Activated CD8-positive, alpha-beta memory T cell treated with anti-CD3 and anti-CD28 coated beads, Interleukin-2, amount 10 ng/mL, durations not matched to agents 7 days and 5 days (primary cell): ENCODE data around the gene PM20D2. TPM values are rescaled to one million over a fixed set of nuclear protein-coding genes. Genes with fewer than 3 reads are reported as not detected.

Experiments used
- ATAC-seq: fragments of 150-1000 bp; cut with Tn5 transposase; one replicate; pipeline ENCODE4 v1.10.0; 2021; ENCODE audit warnings: moderate library complexity
- CTCF ChIA-PET: fragments of 350-600 bp; sonication (Branson Sonifier 250); formaldehyde crosslinking; loops from one replicate; lab custom pipeline; 2021; ENCODE audit warnings: antibody characterized with exemption; lab: Charles Lee
- DNase-seq: peaks from one replicate; pipeline ENCODE4 v3.0.0-alpha.2; 2020
- H3K27ac Mint-ChIP-seq: one replicate; pipeline ENCODE4 v1.8.0; 2021; ENCODE audit warnings: mild to moderate bottlenecking, mixed read lengths
- H3K27me3 Mint-ChIP-seq: one replicate; pipeline ENCODE4 v1.8.0; 2021; ENCODE audit warnings: mixed read lengths
- H3K36me3 Mint-ChIP-seq: one replicate; pipeline ENCODE4 v1.8.0; 2021; ENCODE audit warnings: mild to moderate bottlenecking, mixed read lengths
- H3K4me1 Mint-ChIP-seq: one replicate; pipeline ENCODE4 v1.8.0; 2021; ENCODE audit warnings: mixed read lengths
- H3K4me3 Mint-ChIP-seq: one replicate; pipeline ENCODE4 v1.8.0; 2021; ENCODE audit warnings: mild to moderate bottlenecking, moderate library complexity, mixed read lengths
- H3K9me3 Mint-ChIP-seq: one replicate; pipeline ENCODE4 v1.8.0; 2022; ENCODE audit warnings: low read depth, mixed read lengths
- total RNA-seq, 2 experiments: library from RNA; stranded (reverse); gene quantifications; one replicate each; pipeline ENCODE4 v1.2.3, GENCODE V29; 2021

The PM20D2 gene
- total RNA-seq, 2 experiments from 2014 or later, result 13.1 to 16.6 TPM

DNA sequence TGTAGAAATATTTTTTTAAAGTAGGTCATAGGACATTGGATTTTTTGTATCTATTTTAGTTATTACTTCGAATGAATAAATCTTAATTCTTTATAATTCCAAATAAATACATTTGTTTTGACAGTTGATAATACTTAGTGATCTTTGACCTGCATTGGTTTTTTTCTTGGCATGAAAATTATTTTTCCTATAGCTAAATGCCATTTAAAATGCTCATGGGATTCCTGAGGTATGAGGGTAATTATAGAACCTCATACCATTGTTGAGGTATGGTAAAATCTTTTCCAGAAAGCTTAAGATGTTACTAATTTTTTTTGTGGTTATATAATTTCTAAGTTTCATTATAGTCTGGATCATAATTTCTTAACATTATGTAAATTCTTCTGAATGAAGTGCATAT, 8.3 kb downstream of the PM20D2 start:
- Mint-ChIP-seq H3K36me3 (peaks cover 31% of the 10 kb centered on the region), H3K4me3 (no peak overlapping the region)

DNA sequence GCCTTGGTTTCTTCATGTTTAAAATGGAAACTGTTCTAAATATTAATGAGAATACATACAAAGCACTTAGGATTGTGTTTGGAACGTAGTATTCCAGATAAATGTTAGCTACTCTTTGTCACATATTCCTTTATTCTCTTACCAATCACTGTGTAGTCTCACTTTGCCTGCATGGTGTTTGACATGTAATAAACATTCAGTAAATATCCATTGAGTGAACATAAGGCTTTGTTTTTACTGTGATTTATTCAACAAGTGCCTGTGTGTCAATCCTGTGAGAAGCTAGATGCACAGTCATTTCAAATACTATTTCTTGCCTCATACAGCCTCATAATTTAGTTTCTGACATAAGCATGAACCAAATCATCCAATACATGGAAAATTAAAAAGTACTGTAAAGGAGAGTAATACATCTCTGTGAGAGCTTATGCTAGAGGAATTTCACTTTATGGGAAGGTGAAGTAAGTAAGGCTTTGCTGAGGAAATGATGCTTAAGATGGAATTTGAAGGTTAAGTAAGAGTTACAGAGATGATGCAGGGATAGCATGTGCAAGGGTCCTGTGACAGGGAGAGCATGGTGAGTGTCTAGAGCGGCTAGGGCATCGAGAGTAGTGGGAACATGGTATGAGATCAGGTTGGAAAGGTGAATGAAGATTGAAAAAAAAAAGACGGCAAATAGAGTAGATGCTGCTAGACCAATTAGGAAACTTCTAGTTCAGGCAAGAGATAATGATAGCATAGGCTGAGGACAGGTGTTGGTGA, 14.7 kb downstream of the PM20D2 start:
- Mint-ChIP-seq H3K27ac (no peak overlapping the region), H3K27me3 (no peaks in the 10 kb centered on the region), H3K36me3 (peaks cover 27% of the 10 kb centered on the region), H3K4me3 (no peak overlapping the region), H3K4me1 (no peaks in the 10 kb centered on the region), H3K9me3 (no peaks in the 10 kb centered on the region)
- ATAC-seq (no peak), DNase-seq (no peak)
- CTCF ChIA-PET, result no interaction called here

More for the DNA sequence above, 8.3 kb downstream of the PM20D2 start:
- Mint-ChIP-seq H3K4me1 (peaks cover 6% of the 10 kb centered on the region), H3K27me3 (no peaks in the 10 kb centered on the region), H3K27ac (no peak overlapping the region), H3K9me3 (no peaks in the 10 kb centered on the region)
- CTCF ChIA-PET, result no interaction called here
- ATAC-seq, result no peak
- no peak for DNase-seq

DNA sequence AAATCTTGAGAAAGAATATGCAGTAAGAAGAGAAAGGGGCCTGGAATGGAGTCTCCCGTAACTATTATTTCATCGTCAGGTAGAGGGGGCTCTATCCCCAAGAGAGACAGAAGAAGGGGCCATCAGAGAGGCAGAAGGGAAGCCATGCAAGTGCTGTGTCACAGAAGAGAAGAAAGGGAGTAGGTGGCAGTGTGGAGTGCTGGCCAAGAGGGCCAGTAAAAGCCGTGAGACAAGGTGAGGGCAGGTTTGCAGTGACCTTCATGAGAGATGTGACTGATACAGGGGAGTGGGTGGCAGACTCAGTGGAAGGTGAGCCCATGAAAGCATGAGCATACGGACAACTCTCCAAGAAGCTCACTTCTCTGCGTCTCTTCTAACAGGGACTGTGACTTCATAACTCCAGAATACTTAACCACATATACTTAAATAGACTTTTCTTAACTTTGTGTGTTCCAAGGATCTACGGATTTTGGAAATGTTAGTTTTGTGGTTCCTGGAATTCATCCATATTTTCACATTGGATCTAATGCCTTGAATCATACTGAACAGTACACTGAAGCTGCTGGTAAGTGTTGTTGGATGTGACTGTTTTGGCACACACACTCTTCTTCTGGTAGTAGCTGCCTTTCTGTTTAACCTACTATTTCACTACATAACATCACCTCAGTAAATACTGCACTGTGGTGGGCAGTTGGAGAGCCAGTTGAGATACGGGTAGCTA, 15.6 kb downstream of the PM20D2 start:
- no peaks in the 10 kb centered on the region for H3K9me3 Mint-ChIP-seq
- DNase-seq (no peak), ATAC-seq (no peak)
- H3K4me1 Mint-ChIP-seq, result no peaks in the 10 kb centered on the region
- H3K4me3 Mint-ChIP-seq, result no peak overlapping the region
- peaks cover 25% of the 10 kb centered on the region for H3K36me3 Mint-ChIP-seq
- CTCF ChIA-PET, result no interaction called here
- no peak overlapping the region for H3K27ac Mint-ChIP-seq
- H3K27me3 Mint-ChIP-seq, result no peaks in the 10 kb centered on the region

DNA sequence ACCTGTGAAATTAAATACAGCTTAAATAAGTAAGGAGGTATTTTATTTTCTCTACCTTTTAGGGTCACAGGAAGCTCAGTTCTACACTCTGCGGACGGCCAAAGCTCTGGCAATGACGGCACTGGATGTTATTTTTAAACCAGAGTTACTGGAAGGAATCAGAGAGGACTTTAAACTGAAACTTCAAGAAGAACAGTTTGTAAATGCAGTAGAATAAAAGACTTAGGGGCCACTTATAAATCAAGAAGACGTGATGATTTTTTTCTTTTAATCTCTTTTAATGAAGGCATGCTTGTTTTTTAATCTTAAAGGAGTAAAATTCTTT, 16.2 kb downstream of the PM20D2 start:
- CTCF ChIA-PET, result no interaction called here
- H3K4me1 Mint-ChIP-seq, result no peaks in the 10 kb centered on the region
- no peak overlapping the region for H3K4me3 Mint-ChIP-seq
- H3K9me3 Mint-ChIP-seq, result no peaks in the 10 kb centered on the region
- H3K36me3 Mint-ChIP-seq, result peaks cover 24% of the 10 kb centered on the region
- H3K27ac Mint-ChIP-seq, result no peak overlapping the region
- H3K27me3 Mint-ChIP-seq, result no peaks in the 10 kb centered on the region
- ATAC-seq (no peak), DNase-seq (no peak)

DNA sequence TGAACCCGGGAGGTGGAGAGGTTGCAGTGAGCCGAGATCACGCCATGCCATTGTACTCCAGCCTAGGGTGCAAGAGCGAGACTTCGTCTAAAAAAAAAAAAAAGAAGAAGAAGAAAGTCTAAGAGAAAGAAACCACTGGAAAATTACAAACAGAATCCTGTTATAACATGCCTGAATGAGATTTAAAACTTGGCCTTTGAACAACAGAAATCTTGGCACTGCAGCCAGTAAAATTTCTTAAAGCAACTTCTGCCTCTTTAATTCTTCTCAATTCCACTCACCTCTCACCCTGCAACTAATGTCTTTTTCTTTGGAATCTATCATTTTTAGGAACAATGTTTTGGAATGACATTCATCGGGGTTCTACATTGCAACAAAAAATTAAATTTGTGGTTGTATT, 26.3 kb downstream of the PM20D2 start:
- no peaks in the 10 kb centered on the region for H3K27me3 Mint-ChIP-seq
- H3K4me3 Mint-ChIP-seq, result no peak overlapping the region
- ATAC-seq (no peak), DNase-seq (no peak)
- H3K27ac Mint-ChIP-seq, result no peak overlapping the region
- no peaks in the 10 kb centered on the region for H3K9me3 Mint-ChIP-seq
- no peaks in the 10 kb centered on the region for H3K36me3 Mint-ChIP-seq
- CTCF ChIA-PET, result no interaction called here
- no peaks in the 10 kb centered on the region for H3K4me1 Mint-ChIP-seq

DNA sequence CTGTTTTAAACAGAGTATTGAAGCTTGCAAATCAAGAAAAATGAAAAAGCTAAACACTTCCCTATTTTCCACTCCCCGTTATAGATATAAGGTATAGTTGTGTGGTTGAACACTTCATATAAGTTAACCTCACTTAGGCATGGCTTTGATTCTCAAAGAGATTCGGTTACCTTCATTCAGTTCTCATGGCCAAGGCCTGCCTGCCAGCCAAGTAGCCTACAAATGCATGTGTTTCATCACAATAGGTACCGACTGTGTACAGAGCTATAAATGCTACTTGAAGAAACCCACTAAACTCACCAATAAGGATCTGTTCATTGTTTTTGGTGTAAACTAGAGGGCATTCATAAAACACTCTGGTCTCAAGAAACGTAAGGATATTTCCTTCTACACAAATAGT, 27.8 kb downstream of the PM20D2 start:
- CTCF ChIA-PET, result no interaction called here
- Mint-ChIP-seq H3K4me1 (no peaks in the 10 kb centered on the region), H3K27me3 (peaks cover 5% of the 10 kb centered on the region), H3K4me3 (no peak overlapping the region), H3K27ac (no peak overlapping the region), H3K36me3 (no peaks in the 10 kb centered on the region), H3K9me3 (no peaks in the 10 kb centered on the region)
- DNase-seq (no peak), ATAC-seq (no peak)

DNA sequence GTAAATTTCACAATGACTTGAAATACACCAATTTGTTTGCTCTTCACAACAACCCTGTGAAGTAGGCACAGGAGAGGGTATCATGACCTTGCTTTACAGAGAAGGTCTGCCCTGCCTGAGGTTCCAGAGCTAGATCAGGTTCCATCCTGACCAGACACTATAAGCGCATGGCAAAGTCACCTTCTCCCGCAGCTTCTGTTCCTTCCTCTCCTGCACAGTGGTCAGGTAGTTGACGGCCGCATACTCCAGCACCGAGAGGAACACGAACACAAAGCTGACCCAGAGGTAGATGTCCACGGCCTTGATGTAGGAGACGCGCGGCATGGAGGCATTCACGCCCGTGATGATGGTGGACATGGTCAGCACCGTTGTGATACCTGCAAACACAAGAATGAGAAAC, 34.3 kb downstream of the PM20D2 start:
- no peaks in the 10 kb centered on the region for H3K36me3 Mint-ChIP-seq
- no peak overlapping the region for H3K4me3 Mint-ChIP-seq
- no peaks in the 10 kb centered on the region for H3K9me3 Mint-ChIP-seq
- no peaks in the 10 kb centered on the region for H3K4me1 Mint-ChIP-seq
- CTCF ChIA-PET, result interaction anchor here (2.1 kb wide), 1 partner anchor 10 kb away, joined by 7 read pairs; no protein-coding TSS in a partner anchor
- no peak for ATAC-seq
- peaks cover 14% of the 10 kb centered on the region for H3K27me3 Mint-ChIP-seq
- no peak overlapping the region for H3K27ac Mint-ChIP-seq
- DNase-seq, result no peak

DNA sequence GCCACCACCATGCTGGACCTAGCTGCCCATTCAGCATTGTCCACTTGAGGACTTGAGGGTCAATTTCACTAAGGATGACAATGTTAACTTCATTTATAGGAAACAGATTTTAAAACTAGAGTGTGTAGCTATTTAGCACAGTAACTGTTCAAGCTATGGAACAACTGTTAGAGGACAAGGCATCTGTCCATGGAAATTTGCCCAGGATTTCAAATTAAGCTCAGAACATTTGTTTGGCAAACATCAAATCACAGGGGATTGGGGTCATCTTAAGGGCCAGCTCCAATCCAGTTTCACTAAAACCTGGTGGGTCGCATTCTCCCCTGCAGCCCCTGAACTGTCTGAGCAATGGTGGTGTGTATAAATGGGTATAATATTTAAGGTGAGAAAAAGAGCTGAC, 35.1 kb downstream of the PM20D2 start:
- Mint-ChIP-seq H3K27ac (no peak overlapping the region), H3K9me3 (no peaks in the 10 kb centered on the region), H3K36me3 (no peaks in the 10 kb centered on the region), H3K4me1 (no peaks in the 10 kb centered on the region), H3K4me3 (no peak overlapping the region), H3K27me3 (peaks cover 14% of the 10 kb centered on the region)
- DNase-seq (no peak), ATAC-seq (no peak)
- CTCF ChIA-PET, result interaction anchor here (1.4 to 2.1 kb wide), 2 partner anchors 11 to 198 kb away, joined by 4 to 7 read pairs; no protein-coding TSS in a partner anchor

DNA sequence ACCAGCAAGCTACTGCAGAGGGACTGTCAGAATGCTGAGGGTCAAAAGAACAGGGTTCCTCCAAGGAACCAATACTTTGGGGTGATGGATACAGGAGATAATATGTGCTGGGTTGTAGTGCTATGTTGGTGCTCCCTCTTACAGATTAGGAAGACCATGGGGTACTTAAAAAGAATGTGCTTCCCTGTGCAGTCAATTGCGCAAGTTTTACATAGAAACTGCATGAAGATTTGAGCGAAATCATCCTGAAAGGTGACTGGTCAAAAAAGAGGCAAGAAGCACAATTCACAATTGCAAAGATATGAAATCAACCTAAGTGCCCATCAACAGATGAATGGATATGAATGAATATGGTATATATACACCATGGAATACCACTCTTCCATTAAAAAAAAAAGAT, 37.4 kb downstream of the PM20D2 start:
- Mint-ChIP-seq H3K36me3 (no peaks in the 10 kb centered on the region), H3K9me3 (no peaks in the 10 kb centered on the region), H3K27ac (no peak overlapping the region), H3K4me1 (no peaks in the 10 kb centered on the region), H3K27me3 (peaks cover 12% of the 10 kb centered on the region), H3K4me3 (no peak overlapping the region)
- DNase-seq, result no peak
- no peak for ATAC-seq
- CTCF ChIA-PET, result no interaction called here

DNA sequence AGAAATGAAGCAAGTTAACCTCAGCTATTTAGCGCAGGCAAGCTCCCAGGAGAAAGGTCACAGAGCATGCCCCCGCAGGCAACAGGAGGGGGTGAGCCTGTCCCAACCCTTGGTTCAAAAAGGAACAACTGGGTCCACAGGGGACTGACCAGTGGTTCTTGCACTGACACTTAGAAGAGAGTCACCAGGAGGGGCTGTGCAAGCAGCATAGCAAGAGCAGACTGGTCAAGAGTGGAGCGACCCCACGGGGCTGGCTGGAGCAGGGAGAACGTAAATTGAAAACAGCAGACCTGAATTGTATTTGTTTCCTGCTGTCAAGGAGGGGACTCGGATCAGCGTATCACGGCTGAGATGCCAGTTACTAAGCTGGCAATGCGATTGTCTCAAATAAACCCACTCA, 38.5 kb downstream of the PM20D2 start:
- Mint-ChIP-seq H3K27ac (no peak overlapping the region), H3K36me3 (no peaks in the 10 kb centered on the region), H3K4me1 (no peaks in the 10 kb centered on the region), H3K9me3 (no peaks in the 10 kb centered on the region), H3K27me3 (peaks cover 10% of the 10 kb centered on the region), H3K4me3 (no peak overlapping the region)
- CTCF ChIA-PET, result no interaction called here
- ATAC-seq (no peak), DNase-seq (no peak)

DNA sequence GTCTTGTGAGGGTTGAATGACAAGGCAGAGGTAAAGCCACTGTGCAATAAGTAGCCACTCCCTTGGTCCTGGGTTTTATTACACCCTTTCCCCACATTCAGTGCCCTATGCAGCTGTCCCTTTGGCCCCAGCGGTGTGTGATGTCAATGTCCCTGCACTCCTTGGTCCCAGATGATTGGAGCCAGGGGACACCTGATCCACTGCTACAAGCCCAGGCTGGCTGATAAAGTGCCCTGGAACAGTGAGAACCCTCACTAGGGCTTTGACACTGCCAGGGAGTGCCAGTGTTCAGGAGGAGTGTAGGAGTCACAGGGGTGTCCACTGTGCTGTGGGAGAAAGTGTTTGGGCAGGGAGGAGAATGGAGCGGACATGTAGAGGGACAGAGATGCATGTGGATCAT, 40.9 kb downstream of the PM20D2 start:
- Mint-ChIP-seq H3K27me3 (peaks cover 7% of the 10 kb centered on the region), H3K4me3 (no peak overlapping the region), H3K27ac (no peak overlapping the region), H3K4me1 (no peaks in the 10 kb centered on the region), H3K36me3 (no peaks in the 10 kb centered on the region), H3K9me3 (no peaks in the 10 kb centered on the region)
- ATAC-seq (no peak), DNase-seq (no peak)
- CTCF ChIA-PET, result no interaction called here

DNA sequence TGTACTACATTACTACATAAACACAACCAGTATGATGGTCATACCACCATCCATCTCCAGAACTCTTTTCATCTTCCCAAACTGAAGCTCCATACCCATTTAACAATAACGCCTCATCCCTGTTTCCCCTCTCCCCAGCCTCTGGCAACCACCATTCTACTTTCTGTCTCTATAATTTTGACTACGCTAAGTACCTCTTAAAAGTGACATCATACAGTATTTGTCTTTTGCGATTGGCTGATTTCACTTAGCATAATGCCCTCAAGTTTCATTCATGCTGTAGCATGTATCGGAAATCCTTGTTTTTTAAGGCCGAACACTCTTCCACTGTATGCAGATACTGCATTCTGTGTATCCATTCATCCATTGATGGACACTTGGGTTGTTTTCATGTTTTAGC, 41.6 kb downstream of the PM20D2 start:
- ATAC-seq, result no peak
- DNase-seq, result no peak
- H3K27ac Mint-ChIP-seq, result no peak overlapping the region
- no peak overlapping the region for H3K4me3 Mint-ChIP-seq
- CTCF ChIA-PET, result no interaction called here
- no peaks in the 10 kb centered on the region for H3K4me1 Mint-ChIP-seq
- peaks cover 6% of the 10 kb centered on the region for H3K27me3 Mint-ChIP-seq
- H3K9me3 Mint-ChIP-seq, result no peaks in the 10 kb centered on the region
- H3K36me3 Mint-ChIP-seq, result no peaks in the 10 kb centered on the region

DNA sequence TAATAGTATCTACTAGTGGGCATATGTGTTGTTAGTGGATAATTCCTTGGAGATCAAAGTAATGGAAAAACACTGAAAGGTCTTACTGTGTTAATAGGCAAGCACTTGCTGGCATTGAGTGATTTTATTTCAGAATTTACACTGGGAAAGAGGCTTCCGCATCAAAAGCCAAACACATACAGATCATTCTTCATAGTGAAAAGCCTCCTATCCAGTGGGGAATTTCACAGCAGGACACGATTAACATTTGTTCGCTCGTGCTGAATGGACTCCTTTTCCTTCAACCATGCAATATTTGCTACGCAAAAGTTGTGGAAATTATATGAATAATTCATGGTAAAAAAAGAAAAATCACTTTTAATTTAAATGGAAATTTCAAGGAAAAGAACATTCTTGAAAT, 44.9 kb downstream of the PM20D2 start:
- H3K27ac Mint-ChIP-seq, result no peak overlapping the region
- no peak overlapping the region for H3K4me3 Mint-ChIP-seq
- peaks cover 5% of the 10 kb centered on the region for H3K36me3 Mint-ChIP-seq
- no peaks in the 10 kb centered on the region for H3K4me1 Mint-ChIP-seq
- peaks cover 8% of the 10 kb centered on the region for H3K9me3 Mint-ChIP-seq
- CTCF ChIA-PET, result no interaction called here
- H3K27me3 Mint-ChIP-seq, result peaks cover 9% of the 10 kb centered on the region
- ATAC-seq (no peak), DNase-seq (no peak)

DNA sequence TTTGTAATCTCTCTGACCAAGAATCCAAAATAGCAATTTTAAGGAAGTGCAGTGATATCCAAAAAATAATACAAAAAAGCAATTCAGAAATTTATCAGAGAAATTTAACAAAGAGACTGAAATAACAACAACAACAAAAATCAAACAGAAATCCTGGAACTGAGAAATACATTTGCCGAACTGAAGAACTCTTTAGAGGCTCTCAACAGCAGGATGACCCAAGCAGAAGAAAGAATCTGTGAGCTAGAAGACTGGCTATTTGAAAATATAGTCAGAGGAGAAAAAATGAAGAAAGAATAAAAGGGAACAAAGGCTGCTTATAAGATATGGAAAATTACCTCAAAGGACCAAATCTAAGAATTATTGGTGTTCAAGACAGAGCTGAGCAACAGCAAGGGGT, 48.7 kb downstream of the PM20D2 start:
- ATAC-seq (no peak), DNase-seq (no peak)
- Mint-ChIP-seq H3K4me1 (no peaks in the 10 kb centered on the region), H3K27me3 (peaks cover 13% of the 10 kb centered on the region), H3K4me3 (no peak overlapping the region), H3K9me3 (peaks cover 10% of the 10 kb centered on the region), H3K27ac (no peak overlapping the region), H3K36me3 (peaks cover 5% of the 10 kb centered on the region)
- CTCF ChIA-PET, result no interaction called here
